Anterior cingulate cortex (tissue), 58 donors: ENCODE data around the gene KCNA5.
A peak's percentile ranks its signal among the peaks of the same experiment; 100 is the strongest.

ENCODE experiments used
- DNase-seq, 58 donors: peaks; one replicate each; lab custom pipeline; 2025; lab: John Stamatoyannopoulos, UW

Gene KCNA5

GRCh38 chr12:5059358-5059757, 15.7 kb downstream of the KCNA5 start:
- DNase-seq = no peak

- peak in 2 of 58 donors; percentile 3 to 10 for DNase-seq
These were observed 17.3 kb downstream of the KCNA5 start for GRCh38 chr12:5060958-5061357.

- no peak for DNase-seq
These were observed 19.5 kb downstream of the KCNA5 start for GRCh38 chr12:5063149-5063548.

- DNase-seq = no peak
These were observed 21.3 kb downstream of the KCNA5 start for GRCh38 chr12:5064913-5065490.

GRCh38 chr12:5066251-5066650, 22.6 kb downstream of the KCNA5 start:
- no peak for DNase-seq

GRCh38 chr12:5068126-5068525, 24.4 kb downstream of the KCNA5 start:
- no peak for DNase-seq

- no peak for DNase-seq
These were observed 24.9 kb downstream of the KCNA5 start for GRCh38 chr12:5068619-5069018.

- DNase-seq = no peak
These were observed 26.4 kb downstream of the KCNA5 start for GRCh38 chr12:5070090-5070489.

GRCh38 chr12:5071496-5071895, 27.8 kb downstream of the KCNA5 start:
- no peak for DNase-seq

GRCh38 chr12:5072311-5072710, 28.6 kb downstream of the KCNA5 start:
- DNase-seq = peak in 1 of 58 donors; percentile 6

GRCh38 chr12:5073054-5073453, 29.4 kb downstream of the KCNA5 start:
- no peak for DNase-seq

- DNase-seq = no peak
These were observed 30.2 kb downstream of the KCNA5 start for GRCh38 chr12:5073853-5074252.

- DNase-seq = no peak
These were observed 33.1 kb downstream of the KCNA5 start for GRCh38 chr12:5076761-5077160.

- no peak for DNase-seq
These were observed 34.7 kb downstream of the KCNA5 start for GRCh38 chr12:5078423-5078822.

GRCh38 chr12:5081016-5081415, 37.3 kb downstream of the KCNA5 start:
- no peak for DNase-seq

GRCh38 chr12:5083955-5084849, 40.5 kb downstream of the KCNA5 start:
- peak in 27 of 58 donors; percentile 3 to 61 (median 24) for DNase-seq

- no peak for DNase-seq
These were observed 42.2 kb downstream of the KCNA5 start for GRCh38 chr12:5085896-5086295.

- no peak for DNase-seq
These were observed 44.3 kb downstream of the KCNA5 start for GRCh38 chr12:5087831-5088554.

GRCh38 chr12:5088586-5089264, 45.0 kb downstream of the KCNA5 start:
- no peak for DNase-seq

GRCh38 chr12:5094551-5094950, 50.9 kb downstream of the KCNA5 start:
- DNase-seq = no peak

- no peak for DNase-seq
These were observed 51.3 kb downstream of the KCNA5 start for GRCh38 chr12:5094986-5095385.
